HFF-Myc (cell line): ENCODE data around the gene TRAPPC8.

ENCODE experiments used
- DNase-seq: peaks from one replicate; pipeline ENCODE4 v3.0.0-alpha.2; 2011; ENCODE audit warnings: low read depth; ENCODE audit errors: extremely low read depth
- H3K4me3 ChIP-seq: replicated peaks from 2 replicates; pipeline ENCODE4 v1.5.1; 2011; ENCODE audit warnings: low read depth, mild to moderate bottlenecking, control low read depth, low read length
- CTCF ChIP-seq: IDR thresholded peaks from 2 replicates; pipeline ENCODE4 v1.5.1; 2012; ENCODE audit warnings: mild to moderate bottlenecking, low read depth, low read length, control low read depth; ENCODE audit errors: missing control alignments

The TRAPPC8 gene

GRCh38 chr18:31884020-31884419, 58.9 kb downstream of the TRAPPC8 start:
- DNase-seq: no peak
- no peak overlapping the region for H3K4me3 ChIP-seq
- TF ChIP-seq CTCF: no peak

- H3K4me3 ChIP-seq: no peak overlapping the region
- no peak for DNase-seq
- TF ChIP-seq CTCF: no peak
These were observed 62.6 kb downstream of the TRAPPC8 start for GRCh38 chr18:31880186-31880898.

GRCh38 chr18:31878358-31878757, 64.6 kb downstream of the TRAPPC8 start:
- H3K4me3 ChIP-seq: no peak overlapping the region
- no peak for TF ChIP-seq CTCF
- no peak for DNase-seq

GRCh38 chr18:31877900-31878299, 65.0 kb downstream of the TRAPPC8 start:
- DNase-seq: no peak

GRCh38 chr18:31876707-31877106, 66.2 kb downstream of the TRAPPC8 start:
- TF ChIP-seq CTCF: no peak
- DNase-seq: no peak
- H3K4me3 ChIP-seq: no peak overlapping the region

More at GRCh38 chr18:31877900-31878299, 65.0 kb downstream of the TRAPPC8 start:
- TF ChIP-seq CTCF: no peak
- no peak overlapping the region for H3K4me3 ChIP-seq

- no peak for TF ChIP-seq CTCF
These were observed 67.6 kb downstream of the TRAPPC8 start for GRCh38 chr18:31875301-31875700.

GRCh38 chr18:31863103-31863502, 79.8 kb downstream of the TRAPPC8 start:
- TF ChIP-seq CTCF: no peak
- no peak for DNase-seq
- H3K4me3 ChIP-seq: no peak overlapping the region

More at GRCh38 chr18:31875301-31875700, 67.6 kb downstream of the TRAPPC8 start:
- no peak overlapping the region for H3K4me3 ChIP-seq
- DNase-seq: no peak
